Measurements from ENCODE around the gene IFI27. TPM values are rescaled to one million over a fixed set of nuclear protein-coding genes. Genes with fewer than 3 reads are reported as not detected.

The IFI27 gene
- total RNA-seq, 1 experiment from 2014 or later: 4.9 TPM

GRCh38 chr14:94124582-94125377, 14.2 kb downstream of the IFI27 start:
- DNase-seq (ENCODE audit: low spot score): no peak
- Histone ChIP-seq H3K9me3 (ENCODE audit: low read depth, low read length, poor library complexity, severe bottlenecking) (no peaks in the 10 kb centered on the region), H3K27me3 (replicated peaks; ENCODE audit: insufficient read depth, low read depth, low read length, poor library complexity) (no peaks in the 10 kb centered on the region), H3K27ac (ENCODE audit: low read depth, low read length, poor library complexity, severe bottlenecking) (no peak overlapping the region), H3K36me3 (ENCODE audit: insufficient read depth, low read length, poor library complexity, severe bottlenecking) (no peaks in the 10 kb centered on the region), H3K4me3 (ENCODE audit: low read depth, low read length, poor library complexity, severe bottlenecking) (no peak overlapping the region), H3K4me1 (ENCODE audit: insufficient read depth, low read length, poor library complexity, severe bottlenecking) (no peaks in the 10 kb centered on the region)
- intact Hi-C loops (cut with micrococcal nuclease; ENCODE audit: unreplicated experiment): no loop called here
- BruUV-seq (replicated peaks): no TSS peak
- TF ChIP-seq EZH2 (IDR thresholded peaks at IDR 0.05; ENCODE audit: borderline replicate concordance, low read depth, low read length, poor library complexity, severe bottlenecking) (no peak), CTCF (conservative IDR thresholded peaks at IDR 0.05; ENCODE audit: low read depth, low read length) (no peak)
- CTCF ChIA-PET: no interaction called here
- POLR2A ChIA-PET (ENCODE audit: low non-redundant PET): interaction anchor here (0.5 kb wide), 1 partner anchor 17 kb away, joined by 3 read pairs; no protein-coding TSS in a partner anchor

GRCh38 chr14:94125659-94126418, 15.3 kb downstream of the IFI27 start:
- no TSS peak for BruUV-seq (replicated peaks)
- no peak overlapping the region for H3K4me3 ChIP-seq (ENCODE audit: low read depth, low read length, poor library complexity, severe bottlenecking)
- no peak for DNase-seq (ENCODE audit: low spot score)
- H3K27ac ChIP-seq (ENCODE audit: low read depth, low read length, poor library complexity, severe bottlenecking): no peak overlapping the region
- peaks cover 5% of the 10 kb centered on the region for H3K4me1 ChIP-seq (ENCODE audit: insufficient read depth, low read length, poor library complexity, severe bottlenecking)
- intact Hi-C loops (cut with micrococcal nuclease; ENCODE audit: unreplicated experiment): no loop called here
- H3K36me3 ChIP-seq (ENCODE audit: insufficient read depth, low read length, poor library complexity, severe bottlenecking): no peaks in the 10 kb centered on the region
- TF ChIP-seq EZH2 (IDR thresholded peaks at IDR 0.05; ENCODE audit: borderline replicate concordance, low read depth, low read length, poor library complexity, severe bottlenecking) (no peak), CTCF (conservative IDR thresholded peaks at IDR 0.05; ENCODE audit: low read depth, low read length) (no peak)
- CTCF ChIA-PET: no interaction called here
- no peaks in the 10 kb centered on the region for H3K27me3 ChIP-seq (replicated peaks; ENCODE audit: insufficient read depth, low read depth, low read length, poor library complexity)
- H3K9me3 ChIP-seq (ENCODE audit: low read depth, low read length, poor library complexity, severe bottlenecking): no peaks in the 10 kb centered on the region
- POLR2A ChIA-PET (ENCODE audit: low non-redundant PET): interaction anchor here (0.5 to 0.7 kb wide), 2 partner anchors 11 to 16 kb away, joined by 3 to 6 read pairs; no protein-coding TSS in a partner anchor

GRCh38 chr14:94126419-94126677, 15.8 kb downstream of the IFI27 start:
- POLR2A ChIA-PET (ENCODE audit: low non-redundant PET): no interaction called here
- intact Hi-C loops (cut with micrococcal nuclease; ENCODE audit: unreplicated experiment): no loop called here
- no TSS peak for BruUV-seq (replicated peaks)
- no peak for DNase-seq (ENCODE audit: low spot score)
- CTCF ChIA-PET: no interaction called here
- peaks cover 5% of the 10 kb centered on the region for H3K4me1 ChIP-seq (ENCODE audit: insufficient read depth, low read length, poor library complexity, severe bottlenecking)
- H3K4me3 ChIP-seq (ENCODE audit: low read depth, low read length, poor library complexity, severe bottlenecking): no peak overlapping the region
- H3K36me3 ChIP-seq (ENCODE audit: insufficient read depth, low read length, poor library complexity, severe bottlenecking): no peaks in the 10 kb centered on the region
- H3K27me3 ChIP-seq (replicated peaks; ENCODE audit: insufficient read depth, low read depth, low read length, poor library complexity): no peaks in the 10 kb centered on the region
- H3K9me3 ChIP-seq (ENCODE audit: low read depth, low read length, poor library complexity, severe bottlenecking): no peaks in the 10 kb centered on the region
- TF ChIP-seq EZH2 (IDR thresholded peaks at IDR 0.05; ENCODE audit: borderline replicate concordance, low read depth, low read length, poor library complexity, severe bottlenecking): no peak
- TF ChIP-seq CTCF (conservative IDR thresholded peaks at IDR 0.05; ENCODE audit: low read depth, low read length): no peak
- no peak overlapping the region for H3K27ac ChIP-seq (ENCODE audit: low read depth, low read length, poor library complexity, severe bottlenecking)
